ENCODE data around the gene GET4.

DNA sequence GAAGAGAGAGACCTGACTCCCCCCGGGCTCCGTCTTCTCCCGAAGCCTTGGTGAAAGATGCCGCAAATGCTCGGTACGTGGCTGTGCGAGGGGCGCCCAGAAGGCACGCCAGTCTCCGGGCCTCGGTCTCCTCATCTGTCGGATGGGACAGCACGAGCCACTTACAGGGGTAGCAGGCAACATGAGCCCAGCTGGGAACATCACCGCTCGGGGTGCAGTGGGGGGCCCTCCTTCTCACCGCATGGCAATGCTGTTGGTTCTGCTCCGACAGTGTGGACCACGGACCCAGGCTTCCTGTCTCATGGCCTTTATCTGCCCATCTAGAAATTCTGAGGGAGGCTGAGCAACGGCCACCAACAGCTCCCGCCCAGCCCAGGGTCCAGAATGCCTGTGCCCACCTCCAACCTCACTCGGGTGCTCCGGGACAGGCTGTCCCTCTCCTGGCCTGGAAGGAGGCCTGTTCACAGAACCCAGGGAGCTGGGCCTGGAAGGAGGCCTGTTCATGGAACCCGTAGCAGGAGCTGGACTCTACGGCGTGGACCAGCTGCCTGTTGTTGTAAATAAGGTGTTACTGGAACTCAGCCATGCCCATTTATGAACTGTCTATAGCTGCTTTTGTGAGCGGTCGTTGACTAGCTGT, 62.3 kb downstream of the GET4 start:
- TF ChIP-seq, protein P1, sequence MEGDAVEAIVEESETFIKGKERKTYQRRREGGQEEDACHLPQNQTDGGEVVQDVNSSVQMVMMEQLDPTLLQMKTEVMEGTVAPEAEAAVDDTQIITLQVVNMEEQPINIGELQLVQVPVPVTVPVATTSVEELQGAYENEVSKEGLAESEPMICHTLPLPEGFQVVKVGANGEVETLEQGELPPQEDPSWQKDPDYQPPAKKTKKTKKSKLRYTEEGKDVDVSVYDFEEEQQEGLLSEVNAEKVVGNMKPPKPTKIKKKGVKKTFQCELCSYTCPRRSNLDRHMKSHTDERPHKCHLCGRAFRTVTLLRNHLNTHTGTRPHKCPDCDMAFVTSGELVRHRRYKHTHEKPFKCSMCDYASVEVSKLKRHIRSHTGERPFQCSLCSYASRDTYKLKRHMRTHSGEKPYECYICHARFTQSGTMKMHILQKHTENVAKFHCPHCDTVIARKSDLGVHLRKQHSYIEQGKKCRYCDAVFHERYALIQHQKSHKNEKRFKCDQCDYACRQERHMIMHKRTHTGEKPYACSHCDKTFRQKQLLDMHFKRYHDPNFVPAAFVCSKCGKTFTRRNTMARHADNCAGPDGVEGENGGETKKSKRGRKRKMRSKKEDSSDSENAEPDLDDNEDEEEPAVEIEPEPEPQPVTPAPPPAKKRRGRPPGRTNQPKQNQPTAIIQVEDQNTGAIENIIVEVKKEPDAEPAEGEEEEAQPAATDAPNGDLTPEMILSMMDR (IDR thresholded peaks at IDR 0.05) = no peak
- no peak for TF ChIP-seq POLR2A (IDR thresholded peaks at IDR 0.05)
- TF ChIP-seq POLR2AphosphoS5 (IDR thresholded peaks at IDR 0.05) = no peak

Measured in gastroesophageal sphincter (tissue), 3 donors.